ENCODE results near the gene UBE4B. TPM values are rescaled to one million over a fixed set of nuclear protein-coding genes. Genes with fewer than 3 reads are reported as not detected.

UBE4B gene
- total RNA-seq, 1 experiment from 2014 or later, result 80.8 TPM

DNA sequence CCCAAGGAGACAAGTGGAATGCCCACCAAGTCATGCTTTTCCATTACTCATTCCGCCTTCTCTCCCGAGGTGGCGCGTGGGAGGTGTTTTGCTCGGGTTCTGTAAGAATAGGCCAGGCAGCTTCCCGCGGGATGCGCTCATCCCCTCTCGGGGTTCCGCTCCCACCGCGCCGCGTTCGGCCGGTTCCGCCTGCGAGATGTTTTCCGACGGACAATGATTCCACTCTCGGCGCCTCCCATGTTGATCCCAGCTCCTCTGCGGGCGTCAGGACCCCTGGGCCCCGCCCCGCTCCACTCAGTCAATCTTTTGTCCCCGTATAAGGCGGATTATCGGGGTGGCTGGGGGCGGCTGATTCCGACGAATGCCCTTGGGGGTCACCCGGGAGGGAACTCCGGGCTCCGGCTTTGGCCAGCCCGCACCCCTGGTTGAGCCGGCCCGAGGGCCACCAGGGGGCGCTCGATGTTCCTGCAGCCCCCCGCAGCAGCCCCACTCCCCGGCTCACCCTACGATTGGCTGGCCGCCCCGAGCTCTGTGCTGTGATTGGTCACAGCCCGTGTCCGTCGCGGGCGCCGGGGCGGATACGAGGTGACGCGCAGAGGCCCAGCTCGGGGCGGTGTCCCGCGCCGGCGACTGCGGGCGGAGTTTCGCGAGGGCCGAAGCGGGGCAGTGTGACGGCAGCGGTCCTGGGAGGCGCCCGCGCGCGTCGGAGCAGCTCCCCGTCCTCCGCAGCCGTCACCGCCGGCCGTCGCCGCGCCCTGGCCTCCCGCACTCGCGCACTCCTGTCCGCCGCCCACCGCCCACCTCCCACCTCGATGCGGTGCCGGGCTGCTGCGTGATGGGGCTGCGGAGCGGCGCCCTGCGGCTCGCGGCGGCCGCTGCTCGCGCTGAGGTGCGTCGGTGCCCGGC, 177.4 kb downstream of the UBE4B start, which contains the start of gene KIF1B (continued):
- no peak for TF ChIP-seq E2F1 (CRISPR knock-in tag; IDR thresholded peaks at IDR 0.05)
- 0 out of 2 replicates have a peak, but pooled peaks have one; percentile 29 for TF ChIP-seq PRDM15 (CRISPR knock-in tag; IDR thresholded peaks at IDR 0.05)
- no peak; the same call in 1 of the 2 replicates for TF ChIP-seq ZNF232 (CRISPR knock-in tag; IDR thresholded peaks at IDR 0.05)
- TF ChIP-seq FOXK1 (CRISPR knock-in tag; IDR thresholded peaks at IDR 0.05), result peak; percentile 77
- peak; percentile 88 for TF ChIP-seq FOXP1 (CRISPR knock-in tag; IDR thresholded peaks at IDR 0.05; ENCODE audit: borderline replicate concordance)
- peak; percentile 67; the same call in 1 of the 2 replicates for TF ChIP-seq MYBL2 (CRISPR knock-in tag; IDR thresholded peaks at IDR 0.05)
- TF ChIP-seq, protein P1, sequence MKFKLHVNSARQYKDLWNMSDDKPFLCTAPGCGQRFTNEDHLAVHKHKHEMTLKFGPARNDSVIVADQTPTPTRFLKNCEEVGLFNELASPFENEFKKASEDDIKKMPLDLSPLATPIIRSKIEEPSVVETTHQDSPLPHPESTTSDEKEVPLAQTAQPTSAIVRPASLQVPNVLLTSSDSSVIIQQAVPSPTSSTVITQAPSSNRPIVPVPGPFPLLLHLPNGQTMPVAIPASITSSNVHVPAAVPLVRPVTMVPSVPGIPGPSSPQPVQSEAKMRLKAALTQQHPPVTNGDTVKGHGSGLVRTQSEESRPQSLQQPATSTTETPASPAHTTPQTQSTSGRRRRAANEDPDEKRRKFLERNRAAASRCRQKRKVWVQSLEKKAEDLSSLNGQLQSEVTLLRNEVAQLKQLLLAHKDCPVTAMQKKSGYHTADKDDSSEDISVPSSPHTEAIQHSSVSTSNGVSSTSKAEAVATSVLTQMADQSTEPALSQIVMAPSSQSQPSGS (CRISPR knock-in tag; IDR thresholded peaks at IDR 0.05; ENCODE audit: borderline replicate concordance, low read depth), result no peak
- TF ChIP-seq, protein P2, sequence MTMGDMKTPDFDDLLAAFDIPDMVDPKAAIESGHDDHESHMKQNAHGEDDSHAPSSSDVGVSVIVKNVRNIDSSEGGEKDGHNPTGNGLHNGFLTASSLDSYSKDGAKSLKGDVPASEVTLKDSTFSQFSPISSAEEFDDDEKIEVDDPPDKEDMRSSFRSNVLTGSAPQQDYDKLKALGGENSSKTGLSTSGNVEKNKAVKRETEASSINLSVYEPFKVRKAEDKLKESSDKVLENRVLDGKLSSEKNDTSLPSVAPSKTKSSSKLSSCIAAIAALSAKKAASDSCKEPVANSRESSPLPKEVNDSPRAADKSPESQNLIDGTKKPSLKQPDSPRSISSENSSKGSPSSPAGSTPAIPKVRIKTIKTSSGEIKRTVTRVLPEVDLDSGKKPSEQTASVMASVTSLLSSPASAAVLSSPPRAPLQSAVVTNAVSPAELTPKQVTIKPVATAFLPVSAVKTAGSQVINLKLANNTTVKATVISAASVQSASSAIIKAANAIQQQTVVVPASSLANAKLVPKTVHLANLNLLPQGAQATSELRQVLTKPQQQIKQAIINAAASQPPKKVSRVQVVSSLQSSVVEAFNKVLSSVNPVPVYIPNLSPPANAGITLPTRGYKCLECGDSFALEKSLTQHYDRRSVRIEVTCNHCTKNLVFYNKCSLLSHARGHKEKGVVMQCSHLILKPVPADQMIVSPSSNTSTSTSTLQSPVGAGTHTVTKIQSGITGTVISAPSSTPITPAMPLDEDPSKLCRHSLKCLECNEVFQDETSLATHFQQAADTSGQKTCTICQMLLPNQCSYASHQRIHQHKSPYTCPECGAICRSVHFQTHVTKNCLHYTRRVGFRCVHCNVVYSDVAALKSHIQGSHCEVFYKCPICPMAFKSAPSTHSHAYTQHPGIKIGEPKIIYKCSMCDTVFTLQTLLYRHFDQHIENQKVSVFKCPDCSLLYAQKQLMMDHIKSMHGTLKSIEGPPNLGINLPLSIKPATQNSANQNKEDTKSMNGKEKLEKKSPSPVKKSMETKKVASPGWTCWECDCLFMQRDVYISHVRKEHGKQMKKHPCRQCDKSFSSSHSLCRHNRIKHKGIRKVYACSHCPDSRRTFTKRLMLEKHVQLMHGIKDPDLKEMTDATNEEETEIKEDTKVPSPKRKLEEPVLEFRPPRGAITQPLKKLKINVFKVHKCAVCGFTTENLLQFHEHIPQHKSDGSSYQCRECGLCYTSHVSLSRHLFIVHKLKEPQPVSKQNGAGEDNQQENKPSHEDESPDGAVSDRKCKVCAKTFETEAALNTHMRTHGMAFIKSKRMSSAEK (CRISPR knock-in tag; IDR thresholded peaks at IDR 0.05; ENCODE audit: borderline replicate concordance), result no peak
- no peak for TF ChIP-seq MXD4 (CRISPR knock-in tag; IDR thresholded peaks at IDR 0.05; ENCODE audit: borderline replicate concordance)
- TF ChIP-seq NFYB (CRISPR knock-in tag; conservative IDR thresholded peaks at IDR 0.05; ENCODE audit: low read depth), result peak; percentile 100
- peak; percentile 18; the same call in 1 of the 2 replicates for TF ChIP-seq NR2C2 (CRISPR knock-in tag; IDR thresholded peaks at IDR 0.05)
- TF ChIP-seq STAT6 (CRISPR knock-in tag; conservative IDR thresholded peaks at IDR 0.05; ENCODE audit: low read depth), result no peak
- TF ChIP-seq CREB1 (CRISPR knock-in tag; IDR thresholded peaks at IDR 0.05), result no peak
- TF ChIP-seq, protein P3, sequence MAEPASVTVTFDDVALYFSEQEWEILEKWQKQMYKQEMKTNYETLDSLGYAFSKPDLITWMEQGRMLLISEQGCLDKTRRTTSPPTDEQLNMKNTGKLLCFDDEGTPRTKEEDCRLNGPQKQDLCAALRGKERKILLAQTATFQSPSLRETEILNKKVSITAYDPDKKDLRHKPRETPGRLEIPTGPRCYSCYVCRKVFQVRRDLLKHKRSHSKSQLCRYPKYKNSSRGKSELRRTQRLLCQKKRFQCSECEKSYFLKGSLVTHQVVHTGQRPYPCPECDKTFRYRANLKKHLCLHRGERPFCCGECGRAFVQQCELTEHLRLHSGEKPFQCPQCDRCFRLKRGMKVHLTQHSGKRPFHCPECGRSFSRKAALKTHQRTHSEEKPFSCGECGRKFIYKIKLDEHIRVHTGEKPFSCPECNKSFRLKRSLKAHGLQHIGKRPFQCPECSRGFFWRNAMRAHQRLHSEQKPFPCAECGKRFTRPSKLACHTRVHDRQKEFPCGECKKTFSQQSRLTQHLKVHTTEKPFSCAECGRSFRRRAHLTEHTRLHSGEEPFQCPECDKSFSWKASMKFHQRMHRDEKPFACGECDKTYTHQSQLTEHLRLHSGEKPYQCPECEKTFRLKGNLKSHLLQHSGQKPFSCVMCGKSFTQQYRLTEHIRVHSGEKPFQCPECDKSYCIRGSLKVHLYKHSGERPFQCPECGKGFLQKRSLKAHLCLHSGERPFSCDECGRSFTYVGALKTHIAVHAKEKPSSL (CRISPR knock-in tag; conservative IDR thresholded peaks at IDR 0.05), result no peak
- no peak for TF ChIP-seq GTF2I (CRISPR knock-in tag; conservative IDR thresholded peaks at IDR 0.05)
- TF ChIP-seq KAT7 (CRISPR knock-in tag; IDR thresholded peaks at IDR 0.05; ENCODE audit: borderline replicate concordance), result 0 out of 2 replicates have a peak, but pooled peaks have one; percentile 40
- TF ChIP-seq USF1 (CRISPR knock-in tag; IDR thresholded peaks at IDR 0.05), result no peak
- peak; percentile 89 for TF ChIP-seq SP1 (CRISPR knock-in tag; conservative IDR thresholded peaks at IDR 0.05)

Measured in WTC11 (cell line).